ENCODE results near the gene KBTBD4.

KBTBD4 gene

GRCh38 chr11:47595029-47595428, 16.3 kb upstream of the KBTBD4 start:
- H3K27ac ChIP-seq = no peak overlapping the region
- TF ChIP-seq CTCF (conservative IDR thresholded peaks at IDR 0.05) = no peak

GRCh38 chr11:47593934-47594855, 15.4 kb upstream of the KBTBD4 start, which contains the start of gene C1QTNF4:
Gene C1QTNF4 (minus strand): TSS chr11:47594411. CDS start chr11:47590810, 3,601 bp downstream.
- no peak for TF ChIP-seq CTCF (conservative IDR thresholded peaks at IDR 0.05)
- H3K27ac ChIP-seq = no peak within 1 kb of the TSS

GRCh38 chr11:47593492-47593933, 14.7 kb upstream of the KBTBD4 start:
- no peak overlapping the region for H3K27ac ChIP-seq

GRCh38 chr11:47592970-47593369, 14.2 kb upstream of the KBTBD4 start:
- no peak for TF ChIP-seq CTCF (conservative IDR thresholded peaks at IDR 0.05)
- H3K27ac ChIP-seq = no peak overlapping the region

More at GRCh38 chr11:47593492-47593933, 14.7 kb upstream of the KBTBD4 start:
- TF ChIP-seq CTCF (conservative IDR thresholded peaks at IDR 0.05) = no peak

- no peak for TF ChIP-seq CTCF (conservative IDR thresholded peaks at IDR 0.05)
- no peak overlapping the region for H3K27ac ChIP-seq
These were observed 13.5 kb upstream of the KBTBD4 start for GRCh38 chr11:47592251-47592650.

GRCh38 chr11:47591764-47592163, 13.0 kb upstream of the KBTBD4 start:
- H3K27ac ChIP-seq = no peak overlapping the region
- TF ChIP-seq CTCF (conservative IDR thresholded peaks at IDR 0.05) = no peak

GRCh38 chr11:47589977-47590861, 11.4 kb upstream of the KBTBD4 start:
- no peak overlapping the region for H3K27ac ChIP-seq
- no peak for TF ChIP-seq CTCF (conservative IDR thresholded peaks at IDR 0.05)
